RWPE2 (cell line): ENCODE measurements around the gene GRIFIN.

Source experiments
- ATAC-seq: fragments of 200-7000 bp; cut with Tn5 transposase; 3 replicates; pipeline ENCODE4 v1.9.1; 2021; ENCODE audit warnings: low read depth
- DNase-seq: peaks from one replicate; pipeline ENCODE4 v3.0.0-alpha.2; 2020; ENCODE audit warnings: low spot score
- H3K27ac ChIP-seq: fragments of 450-650 bp; 2 replicates; pipeline ENCODE4 v1.5.1; 2017; ENCODE audit warnings: mild to moderate bottlenecking; ENCODE audit not compliant: poor library complexity, severe bottlenecking
- H3K27me3 ChIP-seq: fragments of 250-450 bp; sonication (Bioruptor Pico); 2 replicates; pipeline ENCODE4 v1.5.1; 2021; ENCODE audit warnings: mild to moderate bottlenecking, moderate library complexity; ENCODE audit not compliant: insufficient read depth, poor library complexity, severe bottlenecking
- H3K36me3 ChIP-seq: fragments of 250-450 bp; sonication (Bioruptor Pico); 2 replicates; pipeline ENCODE4 v1.5.1; 2020; ENCODE audit warnings: low read depth, mild to moderate bottlenecking, moderate library complexity
- H3K4me1 ChIP-seq: fragments of 250-450 bp; sonication (Bioruptor Pico); 2 replicates; pipeline ENCODE4 v1.5.1; 2021; ENCODE audit warnings: mild to moderate bottlenecking, moderate library complexity; ENCODE audit not compliant: insufficient read depth, poor library complexity, severe bottlenecking
- H3K4me3 ChIP-seq: fragments of 250-450 bp; sonication (Bioruptor Pico); 2 replicates; pipeline ENCODE4 v1.5.1; 2021; ENCODE audit warnings: mild to moderate bottlenecking, moderate library complexity; ENCODE audit not compliant: severe bottlenecking
- H3K9me3 ChIP-seq: fragments of 250-450 bp; sonication (Bioruptor Pico); 2 replicates; pipeline ENCODE4 v1.5.1; 2021; ENCODE audit warnings: mild to moderate bottlenecking, moderate library complexity; ENCODE audit not compliant: severe bottlenecking
- TF ChIP-seq, protein P1 (sequence below): fragments of 450-650 bp; IDR thresholded peaks from one replicate; pipeline ENCODE4 v1.5.1; 2017; ENCODE audit warnings: mild to moderate bottlenecking, moderate library complexity; ENCODE audit not compliant: poor library complexity, severe bottlenecking

Gene GRIFIN

GRCh38 chr7:2477447-2478398 lies 1.5 kb upstream of the GRIFIN start:
- ATAC-seq (peak; percentile 74), DNase-seq (peak; percentile 58)
- Histone ChIP-seq H3K36me3 (no peaks in the 10 kb centered on the region), H3K9me3 (no peaks in the 10 kb centered on the region), H3K4me3 (no peak overlapping the region), H3K4me1 (no peaks in the 10 kb centered on the region), H3K27me3 (no peaks in the 10 kb centered on the region), H3K27ac (no peak overlapping the region)
- TF ChIP-seq, protein P1, sequence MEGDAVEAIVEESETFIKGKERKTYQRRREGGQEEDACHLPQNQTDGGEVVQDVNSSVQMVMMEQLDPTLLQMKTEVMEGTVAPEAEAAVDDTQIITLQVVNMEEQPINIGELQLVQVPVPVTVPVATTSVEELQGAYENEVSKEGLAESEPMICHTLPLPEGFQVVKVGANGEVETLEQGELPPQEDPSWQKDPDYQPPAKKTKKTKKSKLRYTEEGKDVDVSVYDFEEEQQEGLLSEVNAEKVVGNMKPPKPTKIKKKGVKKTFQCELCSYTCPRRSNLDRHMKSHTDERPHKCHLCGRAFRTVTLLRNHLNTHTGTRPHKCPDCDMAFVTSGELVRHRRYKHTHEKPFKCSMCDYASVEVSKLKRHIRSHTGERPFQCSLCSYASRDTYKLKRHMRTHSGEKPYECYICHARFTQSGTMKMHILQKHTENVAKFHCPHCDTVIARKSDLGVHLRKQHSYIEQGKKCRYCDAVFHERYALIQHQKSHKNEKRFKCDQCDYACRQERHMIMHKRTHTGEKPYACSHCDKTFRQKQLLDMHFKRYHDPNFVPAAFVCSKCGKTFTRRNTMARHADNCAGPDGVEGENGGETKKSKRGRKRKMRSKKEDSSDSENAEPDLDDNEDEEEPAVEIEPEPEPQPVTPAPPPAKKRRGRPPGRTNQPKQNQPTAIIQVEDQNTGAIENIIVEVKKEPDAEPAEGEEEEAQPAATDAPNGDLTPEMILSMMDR: peak; percentile 74

- ATAC-seq (no peak), DNase-seq (peak; percentile 59)
- TF ChIP-seq, protein P1: no peak
- no peak overlapping the region for H3K27ac ChIP-seq
- no peaks in the 10 kb centered on the region for H3K9me3 ChIP-seq
- H3K27me3 ChIP-seq: no peaks in the 10 kb centered on the region
- H3K36me3 ChIP-seq: no peaks in the 10 kb centered on the region
- H3K4me1 ChIP-seq: peaks cover under 1% of the 10 kb centered on the region
- no peak overlapping the region for H3K4me3 ChIP-seq
Observed at GRCh38 chr7:2476776-2477446, 713 bp upstream of the GRIFIN start.

DNA sequence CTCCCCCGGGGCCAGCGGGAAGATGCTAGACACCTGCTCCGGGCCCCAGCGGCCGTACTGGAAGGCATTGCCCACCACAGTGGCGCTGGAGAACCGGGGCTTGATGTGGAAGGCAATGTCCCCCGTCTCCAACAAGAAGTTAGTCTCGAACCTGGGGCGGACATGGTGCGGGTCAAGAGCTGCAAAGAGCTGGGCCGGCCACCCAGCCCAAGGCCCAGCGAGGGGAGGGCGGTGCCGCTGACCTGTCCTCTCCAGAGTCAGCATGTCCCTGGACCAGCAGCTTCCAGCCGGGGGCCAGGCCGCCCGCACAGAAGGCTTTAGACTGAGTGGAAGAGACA lies 551 bp downstream of the GRIFIN start:
- no peaks in the 10 kb centered on the region for H3K9me3 ChIP-seq
- TF ChIP-seq, protein P1: no peak
- peak; percentile 70 for DNase-seq

DNA sequence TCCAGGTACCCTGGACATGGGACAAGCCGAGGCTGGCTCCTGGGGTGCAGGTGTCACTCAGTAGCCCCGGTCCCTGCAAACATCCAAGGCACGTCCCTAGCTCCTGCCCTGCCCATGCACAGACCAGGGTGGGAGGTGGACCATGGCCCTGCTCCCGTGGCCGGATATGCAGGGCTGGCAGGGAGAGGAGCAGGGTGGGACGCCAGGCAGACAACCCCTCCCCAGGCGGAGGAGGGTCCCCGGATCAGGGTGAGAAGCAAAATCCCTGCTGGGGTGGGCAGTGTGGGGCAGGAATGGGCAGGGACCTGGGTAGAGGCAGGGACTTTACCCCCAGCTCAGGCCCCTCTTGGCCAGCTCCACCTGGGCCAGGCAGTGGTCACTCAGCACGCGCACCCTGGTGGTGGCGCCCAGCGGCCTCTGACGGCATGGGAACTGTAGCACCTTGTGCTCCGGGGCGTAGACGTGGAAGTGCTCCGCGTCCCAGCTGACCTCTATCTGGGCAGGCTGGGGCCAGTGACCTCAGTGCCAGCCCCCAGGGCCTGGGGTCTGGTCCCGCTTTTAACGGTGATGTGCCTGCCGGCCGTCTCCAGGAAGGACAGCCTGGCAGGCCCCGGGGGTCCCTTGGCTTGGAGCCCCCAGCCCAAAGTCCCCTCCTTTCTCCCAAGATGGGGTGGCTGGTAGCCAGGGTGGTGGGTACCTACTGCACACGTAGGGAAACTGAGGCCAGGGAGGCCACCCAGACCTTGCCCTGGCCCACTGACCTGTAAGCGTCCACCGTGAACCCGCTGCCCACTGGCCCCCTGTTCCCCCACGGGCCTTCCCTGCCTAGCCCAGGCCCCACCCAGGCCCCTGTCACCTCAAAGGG lies 1.2 kb downstream of the GRIFIN start:
- peaks cover 11% of the 10 kb centered on the region for H3K4me1 ChIP-seq
- ATAC-seq: no peak
- no peaks in the 10 kb centered on the region for H3K27me3 ChIP-seq
- no peaks in the 10 kb centered on the region for H3K36me3 ChIP-seq
- H3K4me3 ChIP-seq: no peak overlapping the region
- peak; percentile 62 for DNase-seq
- no peak overlapping the region for H3K27ac ChIP-seq
- no peaks in the 10 kb centered on the region for H3K9me3 ChIP-seq
- TF ChIP-seq, protein P1: no peak

More for the DNA sequence above, 551 bp downstream of the GRIFIN start:
- H3K4me1 ChIP-seq: peaks cover 11% of the 10 kb centered on the region
- H3K36me3 ChIP-seq: no peaks in the 10 kb centered on the region
- H3K4me3 ChIP-seq: no peak overlapping the region
- no peak overlapping the region for H3K27ac ChIP-seq
- no peak for ATAC-seq
- no peaks in the 10 kb centered on the region for H3K27me3 ChIP-seq
